ENCODE measurements around the gene HNF4A.

DNA sequence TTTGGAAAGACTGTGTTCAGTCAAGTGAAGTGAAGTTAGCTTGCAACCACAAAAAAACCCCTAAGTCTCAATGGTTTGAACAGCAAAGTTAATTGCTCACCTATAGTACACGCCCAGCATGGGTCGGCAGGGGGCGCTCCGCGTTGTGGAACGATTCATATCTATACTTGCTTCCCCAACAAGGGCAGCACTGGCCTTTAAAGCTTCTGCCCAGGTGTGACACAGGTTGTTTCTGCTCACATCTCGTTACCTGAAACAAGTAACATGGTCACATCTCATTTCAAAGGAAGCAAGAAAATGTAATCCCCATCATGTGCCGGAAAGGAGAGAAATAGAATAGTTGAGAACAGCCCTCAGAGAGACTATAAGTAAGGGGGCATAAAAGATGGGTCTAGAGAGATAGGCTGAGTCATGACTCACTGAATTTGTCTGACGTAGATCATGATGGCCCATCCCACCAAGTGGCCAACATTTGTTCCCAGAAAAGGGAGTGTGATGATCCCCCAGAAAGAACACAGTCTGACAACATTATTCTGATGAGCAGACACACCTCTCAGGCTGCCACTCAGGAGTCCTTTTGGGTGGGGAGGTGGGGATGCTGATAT, 29.0 kb downstream of the HNF4A start:
- no peak for TF ChIP-seq NFRKB (IDR thresholded peaks at IDR 0.05)
- TF ChIP-seq FOXM1 (IDR thresholded peaks at IDR 0.05; ENCODE audit: borderline replicate concordance), result no peak
- TF ChIP-seq, protein P1, sequence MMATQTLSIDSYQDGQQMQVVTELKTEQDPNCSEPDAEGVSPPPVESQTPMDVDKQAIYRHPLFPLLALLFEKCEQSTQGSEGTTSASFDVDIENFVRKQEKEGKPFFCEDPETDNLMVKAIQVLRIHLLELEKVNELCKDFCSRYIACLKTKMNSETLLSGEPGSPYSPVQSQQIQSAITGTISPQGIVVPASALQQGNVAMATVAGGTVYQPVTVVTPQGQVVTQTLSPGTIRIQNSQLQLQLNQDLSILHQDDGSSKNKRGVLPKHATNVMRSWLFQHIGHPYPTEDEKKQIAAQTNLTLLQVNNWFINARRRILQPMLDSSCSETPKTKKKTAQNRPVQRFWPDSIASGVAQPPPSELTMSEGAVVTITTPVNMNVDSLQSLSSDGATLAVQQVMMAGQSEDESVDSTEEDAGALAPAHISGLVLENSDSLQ (IDR thresholded peaks at IDR 0.05), result no peak
- TF ChIP-seq ELF4 (IDR thresholded peaks at IDR 0.05), result no peak
